Neural crest cell (in vitro differentiated cells): ENCODE results near the gene KDM2A. TPM values are rescaled to one million over a fixed set of nuclear protein-coding genes. Genes with fewer than 3 reads are reported as not detected.

Source experiments
- DNase-seq: peaks from one replicate; pipeline ENCODE4 v3.0.0; 2021; ENCODE audit warnings: low read depth, mixed read lengths, low spot score
- H3K27ac Mint-ChIP-seq: one replicate; pipeline ENCODE4 v1.8.0; 2021; ENCODE audit warnings: mild to moderate bottlenecking, mixed read lengths; ENCODE audit not compliant: unreplicated experiment
- H3K27me3 Mint-ChIP-seq: 2 replicates; pipeline ENCODE4 v1.8.0; 2021; ENCODE audit warnings: low read depth, mild to moderate bottlenecking, mixed read lengths
- H3K36me3 Mint-ChIP-seq: 2 replicates; pipeline ENCODE4 v1.8.0; 2021; ENCODE audit warnings: low read depth, mild to moderate bottlenecking, mixed read lengths
- H3K4me1 Mint-ChIP-seq: 2 replicates; pipeline ENCODE4 v1.8.0; 2021; ENCODE audit warnings: mixed read lengths
- H3K4me3 Mint-ChIP-seq: one replicate; pipeline ENCODE4 v1.8.0; 2021; ENCODE audit warnings: mild to moderate bottlenecking, mixed read lengths
- H3K9me3 Mint-ChIP-seq: 2 replicates; pipeline ENCODE4 v1.8.0; 2021; ENCODE audit warnings: mixed read lengths
- total RNA-seq: library from RNA; stranded (reverse); gene quantifications from 2 replicates; pipeline ENCODE4 v1.2.1, GENCODE V29; 2021
- TF ChIP-seq, protein P1 (sequence below): fragments of 200-600 bp; sonication (generic); conservative IDR thresholded peaks from 2 replicates; pipeline ENCODE4 v1.5.0; 2021; ENCODE audit warnings: antibody characterized with exemption, mild to moderate bottlenecking

Gene KDM2A
- total RNA-seq, 1 donor from 2014 or later, result 67.4 TPM

DNA sequence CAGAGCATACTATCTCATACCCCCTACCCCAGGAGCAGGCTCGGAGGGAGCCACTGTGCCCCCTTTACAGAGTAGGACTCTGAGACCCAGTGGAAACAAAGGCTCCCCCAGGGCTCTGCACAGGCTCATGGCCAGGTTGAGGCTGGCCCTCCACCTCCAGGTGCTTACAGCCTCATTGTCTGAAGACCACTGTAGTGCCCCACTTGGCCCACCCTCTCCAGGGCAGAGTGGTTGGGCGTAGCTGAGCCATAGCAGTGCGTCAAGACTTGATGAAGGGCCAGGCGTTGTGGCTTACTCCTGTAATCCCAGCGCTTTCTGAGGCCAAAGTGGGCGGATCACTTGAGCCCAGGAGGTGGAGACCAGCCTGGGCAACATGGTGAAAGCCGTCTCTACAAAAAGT, 171.7 kb downstream of the KDM2A start:
- DNase-seq, result no peak
- peaks cover 2% of the 10 kb centered on the region for H3K9me3 Mint-ChIP-seq
- peaks cover 2% of the 10 kb centered on the region for H3K27me3 Mint-ChIP-seq
- H3K36me3 Mint-ChIP-seq, result peaks cover 23% of the 10 kb centered on the region
- TF ChIP-seq, protein P1, sequence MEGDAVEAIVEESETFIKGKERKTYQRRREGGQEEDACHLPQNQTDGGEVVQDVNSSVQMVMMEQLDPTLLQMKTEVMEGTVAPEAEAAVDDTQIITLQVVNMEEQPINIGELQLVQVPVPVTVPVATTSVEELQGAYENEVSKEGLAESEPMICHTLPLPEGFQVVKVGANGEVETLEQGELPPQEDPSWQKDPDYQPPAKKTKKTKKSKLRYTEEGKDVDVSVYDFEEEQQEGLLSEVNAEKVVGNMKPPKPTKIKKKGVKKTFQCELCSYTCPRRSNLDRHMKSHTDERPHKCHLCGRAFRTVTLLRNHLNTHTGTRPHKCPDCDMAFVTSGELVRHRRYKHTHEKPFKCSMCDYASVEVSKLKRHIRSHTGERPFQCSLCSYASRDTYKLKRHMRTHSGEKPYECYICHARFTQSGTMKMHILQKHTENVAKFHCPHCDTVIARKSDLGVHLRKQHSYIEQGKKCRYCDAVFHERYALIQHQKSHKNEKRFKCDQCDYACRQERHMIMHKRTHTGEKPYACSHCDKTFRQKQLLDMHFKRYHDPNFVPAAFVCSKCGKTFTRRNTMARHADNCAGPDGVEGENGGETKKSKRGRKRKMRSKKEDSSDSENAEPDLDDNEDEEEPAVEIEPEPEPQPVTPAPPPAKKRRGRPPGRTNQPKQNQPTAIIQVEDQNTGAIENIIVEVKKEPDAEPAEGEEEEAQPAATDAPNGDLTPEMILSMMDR, result no peak
- peak overlapping the region; percentile 27 for H3K4me3 Mint-ChIP-seq
- peaks cover 23% of the 10 kb centered on the region for H3K4me1 Mint-ChIP-seq
- no peak overlapping the region for H3K27ac Mint-ChIP-seq

DNA sequence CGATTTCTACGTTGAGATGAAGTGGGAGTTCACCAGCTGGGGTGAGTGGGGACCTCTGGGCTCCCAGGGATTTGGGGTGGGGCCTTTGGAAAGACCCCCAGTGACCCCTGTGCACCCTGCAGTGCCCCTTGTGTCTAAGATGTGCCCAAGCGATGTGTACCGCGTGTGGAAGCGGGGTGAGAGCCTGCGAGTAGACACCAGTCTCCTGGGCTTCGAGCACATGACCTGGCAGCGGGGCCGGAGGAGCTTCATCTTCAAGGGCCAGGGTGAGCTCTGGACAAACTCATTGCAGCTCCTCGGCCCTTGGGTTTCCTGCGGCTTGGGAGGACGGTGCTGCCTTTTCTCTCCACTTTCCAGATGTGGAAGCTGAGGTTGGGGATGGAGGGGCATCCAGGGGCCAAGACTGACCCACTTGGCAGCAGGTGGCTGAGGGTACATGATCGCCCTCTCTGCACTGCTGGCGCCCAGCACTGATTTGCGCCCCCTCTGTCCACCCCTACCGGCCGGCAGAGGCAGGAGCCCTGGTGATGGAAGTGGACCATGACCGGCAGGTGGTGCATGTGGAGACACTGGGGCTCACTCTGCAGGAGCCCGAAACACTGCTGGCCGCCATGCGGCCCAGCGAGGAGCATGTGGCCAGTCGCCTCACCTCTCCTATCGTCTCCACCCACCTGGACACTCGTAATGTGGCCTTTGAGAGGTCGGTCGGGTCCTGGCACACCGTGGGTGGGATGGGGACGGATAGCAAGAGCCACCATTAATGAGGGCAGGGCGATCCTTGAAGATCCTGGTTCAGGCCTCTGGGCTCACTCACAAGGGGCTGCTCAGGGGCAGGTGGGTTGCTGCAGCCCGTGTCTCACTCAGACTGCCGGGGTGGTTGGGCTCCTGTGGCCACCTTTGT, 172.7 kb downstream of the KDM2A start:
- Mint-ChIP-seq H3K9me3 (peaks cover 4% of the 10 kb centered on the region), H3K36me3 (peaks cover 32% of the 10 kb centered on the region), H3K4me3 (peak overlapping the region; percentile 76), H3K27ac (no peak overlapping the region), H3K27me3 (peaks cover 2% of the 10 kb centered on the region), H3K4me1 (peaks cover 23% of the 10 kb centered on the region)
- DNase-seq, result no peak
- TF ChIP-seq, protein P1, result no peak

DNA sequence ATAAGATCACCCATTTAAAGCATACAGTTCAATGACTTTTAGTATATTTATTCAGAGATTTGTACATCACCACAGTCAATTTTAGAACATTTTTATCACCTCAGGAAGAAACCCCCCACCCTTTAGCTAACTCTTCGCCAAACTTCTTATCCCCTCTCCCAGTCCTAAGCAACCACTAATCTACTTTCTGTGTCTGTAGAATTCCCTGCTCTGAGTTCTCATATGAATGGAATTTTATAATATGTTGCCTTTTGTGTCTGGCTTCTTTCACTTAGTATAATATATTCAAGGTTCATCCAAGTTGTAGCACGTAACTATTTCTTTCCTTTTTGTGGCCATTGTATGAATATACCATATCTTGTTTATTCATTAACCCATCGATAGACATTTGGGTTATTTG, 173.6 kb downstream of the KDM2A start:
- peaks cover 37% of the 10 kb centered on the region for H3K36me3 Mint-ChIP-seq
- peaks cover 4% of the 10 kb centered on the region for H3K9me3 Mint-ChIP-seq
- DNase-seq, result no peak
- H3K4me1 Mint-ChIP-seq, result peaks cover 16% of the 10 kb centered on the region
- H3K27me3 Mint-ChIP-seq, result no peaks in the 10 kb centered on the region
- TF ChIP-seq, protein P1, result no peak
- peak overlapping the region; percentile 2 for H3K27ac Mint-ChIP-seq
- H3K4me3 Mint-ChIP-seq, result peak overlapping the region; percentile 76

DNA sequence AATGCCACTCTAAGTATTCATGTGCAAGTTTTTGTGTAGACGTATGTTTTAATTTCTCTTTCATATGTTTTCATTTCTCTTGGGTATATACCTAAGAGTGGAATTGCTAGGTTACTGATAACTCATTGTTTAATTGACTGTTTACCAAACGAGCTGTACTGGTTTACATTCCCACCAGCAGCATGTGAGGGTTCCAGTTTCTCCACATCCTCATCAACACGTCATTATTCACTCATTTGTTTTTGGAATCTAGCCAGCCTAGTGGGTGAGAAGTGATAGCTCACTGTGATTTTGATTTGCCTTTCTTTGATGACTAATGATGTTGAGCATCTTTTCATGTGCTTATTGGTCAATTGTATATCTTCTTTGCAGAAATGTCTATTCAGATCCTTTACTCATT, 174.0 kb downstream of the KDM2A start:
- Mint-ChIP-seq H3K4me3 (peak overlapping the region; percentile 76), H3K9me3 (peaks cover 4% of the 10 kb centered on the region), H3K36me3 (peaks cover 35% of the 10 kb centered on the region), H3K4me1 (peaks cover 12% of the 10 kb centered on the region), H3K27me3 (no peaks in the 10 kb centered on the region), H3K27ac (no peak overlapping the region)
- no peak for DNase-seq
- TF ChIP-seq, protein P1, result no peak

DNA sequence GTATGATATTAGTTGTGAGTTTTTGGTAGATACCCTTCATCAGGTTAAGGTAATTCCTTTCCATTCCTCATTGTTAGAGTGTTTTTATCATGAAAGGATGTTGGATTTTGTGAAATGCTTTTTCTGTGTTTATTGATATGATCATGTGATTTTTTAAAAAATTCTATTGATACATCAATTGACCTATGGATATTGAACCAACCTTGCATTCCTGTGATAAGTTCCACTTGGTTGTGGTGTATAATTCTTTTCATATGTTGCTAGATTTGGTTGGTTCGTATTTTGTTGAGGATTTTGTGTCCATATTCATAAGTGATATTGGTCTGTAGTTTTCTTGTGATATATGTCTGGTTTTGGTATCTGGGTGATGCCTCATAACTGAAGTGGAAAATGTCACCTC, 176.8 kb downstream of the KDM2A start:
- peaks cover 11% of the 10 kb centered on the region for H3K4me1 Mint-ChIP-seq
- H3K4me3 Mint-ChIP-seq, result no peak overlapping the region
- DNase-seq, result no peak
- peaks cover 40% of the 10 kb centered on the region for H3K36me3 Mint-ChIP-seq
- no peaks in the 10 kb centered on the region for H3K27me3 Mint-ChIP-seq
- TF ChIP-seq, protein P1, result no peak
- peaks cover 4% of the 10 kb centered on the region for H3K9me3 Mint-ChIP-seq
- H3K27ac Mint-ChIP-seq, result no peak overlapping the region
